ENCODE data around the gene NR5A1. TPM values are rescaled to one million over a fixed set of nuclear protein-coding genes. Genes with fewer than 3 reads are reported as not detected.

The NR5A1 gene
- total RNA-seq, 1 donor from 2014 or later, result not detected

GRCh38 chr9:124511426-124511840 is 4.2 kb upstream of the NR5A1 start:
- Histone ChIP-seq H3K36me3 (no peaks in the 10 kb centered on the region), H3K4me3 (no peak overlapping the region), H3K9me3 (no peaks in the 10 kb centered on the region), H3K27me3 (no peaks in the 10 kb centered on the region), H3K4me1 (no peaks in the 10 kb centered on the region), H3K27ac (no peak overlapping the region)
- intact Hi-C loops (cut with DNase I), result no loop called here
- no peak for ATAC-seq
- no peak for TF ChIP-seq CTCF (IDR thresholded peaks at IDR 0.05)
- DNase-seq, result no peak

- intact Hi-C loops (cut with DNase I), result no loop called here
- Histone ChIP-seq H3K27me3 (peaks cover 1% of the 10 kb centered on the region), H3K4me3 (no peak overlapping the region), H3K9me3 (no peaks in the 10 kb centered on the region), H3K27ac (no peak overlapping the region), H3K36me3 (no peaks in the 10 kb centered on the region), H3K4me1 (no peaks in the 10 kb centered on the region)
- no peak for DNase-seq
- TF ChIP-seq CTCF (IDR thresholded peaks at IDR 0.05), result no peak
- ATAC-seq, result no peak
Measured at GRCh38 chr9:124510650-124511425, 3.6 kb upstream of the NR5A1 start.

GRCh38 chr9:124507880-124508423 is 753 bp upstream of the NR5A1 start:
- H3K4me3 ChIP-seq, result no peak overlapping the region
- intact Hi-C loops (cut with DNase I), result no loop called here
- DNase-seq (no peak), ATAC-seq (no peak)
- no peaks in the 10 kb centered on the region for H3K9me3 ChIP-seq
- no peaks in the 10 kb centered on the region for H3K36me3 ChIP-seq
- peaks cover 25% of the 10 kb centered on the region for H3K27me3 ChIP-seq
- no peak for TF ChIP-seq CTCF (IDR thresholded peaks at IDR 0.05)
- H3K4me1 ChIP-seq, result peaks cover 5% of the 10 kb centered on the region
- H3K27ac ChIP-seq, result no peak overlapping the region

- Histone ChIP-seq H3K27ac (no peak overlapping the region), H3K4me3 (no peak overlapping the region), H3K36me3 (no peaks in the 10 kb centered on the region), H3K9me3 (no peaks in the 10 kb centered on the region), H3K4me1 (peaks cover 5% of the 10 kb centered on the region), H3K27me3 (peaks cover 40% of the 10 kb centered on the region)
- no peak for ATAC-seq
- TF ChIP-seq CTCF (IDR thresholded peaks at IDR 0.05), result no peak
- intact Hi-C loops (cut with DNase I), result no loop called here
- DNase-seq, result no peak
Measured at GRCh38 chr9:124506433-124506832, 766 bp downstream of the NR5A1 start.

- no peak for ATAC-seq
- Histone ChIP-seq H3K36me3 (no peaks in the 10 kb centered on the region), H3K27me3 (peaks cover 45% of the 10 kb centered on the region), H3K4me3 (no peak overlapping the region), H3K4me1 (peaks cover 5% of the 10 kb centered on the region), H3K27ac (no peak overlapping the region), H3K9me3 (no peaks in the 10 kb centered on the region)
- no peak for DNase-seq
- no peak for TF ChIP-seq CTCF (IDR thresholded peaks at IDR 0.05)
- intact Hi-C loops (cut with DNase I), result no loop called here
Measured at GRCh38 chr9:124505901-124506346, 1.3 kb downstream of the NR5A1 start.
